ENCODE measurements around the gene PLEKHN1. TPM values are rescaled to one million over a fixed set of nuclear protein-coding genes. Genes with fewer than 3 reads are reported as not detected.

PLEKHN1 gene
- polyA plus RNA-seq, 1 of the 3 experiments (the other 2 are of a cell fraction), result not detected

DNA sequence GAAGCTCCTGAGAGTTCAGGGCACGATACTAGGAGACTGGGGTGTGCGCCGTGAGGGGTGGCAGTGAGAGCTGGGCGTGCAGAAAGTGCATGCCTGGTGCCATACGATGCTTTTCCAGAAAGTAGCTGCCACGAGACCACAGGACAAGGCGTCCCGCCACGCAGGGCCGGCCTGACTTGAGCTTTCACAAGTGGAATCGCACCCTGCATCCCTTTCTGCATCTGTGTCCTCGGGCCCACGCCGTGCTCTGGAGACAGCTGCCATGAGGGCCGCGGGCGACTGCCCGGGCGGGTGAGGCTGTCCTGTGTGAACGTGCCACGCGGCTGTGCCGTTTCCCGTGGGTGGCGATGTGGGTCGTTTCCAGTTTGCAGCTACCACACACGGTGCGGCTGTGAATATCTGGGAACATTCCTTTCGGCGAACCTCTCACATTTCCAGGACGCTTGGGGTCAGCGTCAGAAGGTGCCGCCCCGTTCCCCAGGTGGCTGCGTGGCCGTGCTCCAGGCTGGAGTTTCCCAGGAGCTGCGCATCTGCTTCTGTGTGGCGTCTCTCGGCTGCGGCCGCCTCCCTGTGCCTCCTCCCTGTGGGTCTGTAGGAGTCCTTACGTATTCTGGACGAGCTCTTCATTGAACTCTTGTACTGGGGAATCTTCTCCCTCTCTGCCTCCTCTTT lies 16.6 kb downstream of the PLEKHN1 start:
- TF ChIP-seq MXI1 (IDR thresholded peaks at IDR 0.05; ENCODE audit: low read depth, low read length) (no peak), FOSL2 (IDR thresholded peaks at IDR 0.05; ENCODE audit: borderline replicate concordance, low read depth) (no peak)
- TF ChIP-seq, protein P1, sequence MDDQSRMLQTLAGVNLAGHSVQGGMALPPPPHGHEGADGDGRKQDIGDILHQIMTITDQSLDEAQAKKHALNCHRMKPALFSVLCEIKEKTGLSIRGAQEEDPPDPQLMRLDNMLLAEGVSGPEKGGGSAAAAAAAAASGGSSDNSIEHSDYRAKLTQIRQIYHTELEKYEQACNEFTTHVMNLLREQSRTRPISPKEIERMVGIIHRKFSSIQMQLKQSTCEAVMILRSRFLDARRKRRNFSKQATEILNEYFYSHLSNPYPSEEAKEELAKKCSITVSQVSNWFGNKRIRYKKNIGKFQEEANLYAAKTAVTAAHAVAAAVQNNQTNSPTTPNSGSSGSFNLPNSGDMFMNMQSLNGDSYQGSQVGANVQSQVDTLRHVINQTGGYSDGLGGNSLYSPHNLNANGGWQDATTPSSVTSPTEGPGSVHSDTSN (IDR thresholded peaks at IDR 0.05), result no peak
- Histone ChIP-seq H4K20me1 (ENCODE audit: insufficient read depth) (no peaks in the 10 kb centered on the region), H3K79me2 (ENCODE audit: insufficient read depth) (no peaks in the 10 kb centered on the region), H3K36me3 (replicated peaks in 1 of 2; ENCODE audit: control insufficient read depth in 1 of 2, insufficient read depth in 2 of 2, low read length in 1 of 2) (no peaks in the 10 kb centered on the region), H3K4me3 (ENCODE audit: low read depth in 2 of 2, low read length in 1 of 2) (no peak overlapping the region), H3K9me2 (no peaks in the 10 kb centered on the region), H3K9me3 (no peaks in the 10 kb centered on the region), H3K27ac (ENCODE audit: low read depth in 2 of 2, low read length in 1 of 2) (no peak overlapping the region), H2AFZ (ENCODE audit: low read depth) (no peak overlapping the region), H3K4me2 (no peak overlapping the region), H3K4me1 (ENCODE audit: control insufficient read depth in 1 of 2, insufficient read depth in 2 of 2, low read depth in 1 of 2, low read length in 1 of 2) (peaks cover 0 to 12% of the 10 kb centered on the region in 2 experiments; a peak in 1 of 4 replicates), H3K27me3 (ENCODE audit: insufficient read depth) (peaks cover 21% of the 10 kb centered on the region; the same call in 1 of the 2 replicates), H3K9ac (no peak overlapping the region), H3F3A (replicated peaks; ENCODE audit: insufficient read depth) (no peaks in the 10 kb centered on the region)
- POLR2A ChIA-PET, result interaction anchor here (0.6 kb wide), 1 partner anchor 40 kb away, joined by 3 read pairs; no protein-coding TSS in a partner anchor
- CTCF ChIA-PET, result interaction anchor here (0.6 to 9.1 kb wide), 16 partner anchors 8 to 309 kb away, joined by 3 to 246 read pairs (median 8); partner anchors contain the start of genes HES4 and ISG15
- WGBS (ENCODE audit: low lambda C conversion rate), result 51% methylated on average over 13 of the region's 43 CpGs
- no peak for DNase-seq

DNA sequence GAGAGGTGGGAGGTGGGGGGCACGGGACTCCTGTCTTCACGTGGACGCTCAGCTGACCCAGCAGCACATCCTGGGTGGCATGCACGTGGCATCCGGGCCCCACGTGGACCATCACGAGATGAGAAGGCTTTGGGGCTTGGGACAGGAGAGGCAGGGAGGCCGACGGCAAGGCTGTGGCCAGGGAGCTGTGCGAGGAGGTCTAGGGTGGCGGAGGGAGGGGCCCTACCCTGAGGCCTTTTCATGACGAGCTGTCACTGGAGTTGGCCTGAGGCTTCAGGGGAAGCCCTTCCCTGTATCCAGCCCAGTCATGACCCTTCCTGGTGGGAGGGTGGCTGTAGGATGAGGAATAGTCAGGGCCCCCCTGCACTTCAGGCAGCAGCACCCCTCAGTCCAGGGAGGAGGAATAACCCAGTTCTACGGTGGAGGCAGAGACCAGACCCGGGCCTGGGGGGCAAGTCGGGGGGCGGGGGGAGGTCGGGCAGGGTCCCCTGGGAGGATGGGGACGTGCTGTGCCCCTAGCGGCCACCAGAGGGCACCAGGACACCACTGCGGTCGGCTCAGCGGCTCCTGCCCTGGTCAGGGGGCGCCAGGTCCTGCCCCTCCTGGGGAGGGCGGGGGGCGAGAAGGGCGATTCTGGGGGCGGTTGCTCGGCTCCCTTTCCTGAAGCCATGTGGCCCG lies 17.7 kb downstream of the PLEKHN1 start:
- Histone ChIP-seq H3K79me2 (ENCODE audit: insufficient read depth) (no peaks in the 10 kb centered on the region), H3K27me3 (ENCODE audit: insufficient read depth) (peaks cover 30% of the 10 kb centered on the region; the same call in 1 of the 2 replicates), H3F3A (replicated peaks; ENCODE audit: insufficient read depth) (no peaks in the 10 kb centered on the region), H3K4me2 (peak overlapping the region; percentile 63; the same call in 1 of the 2 replicates), H4K20me1 (ENCODE audit: insufficient read depth) (no peaks in the 10 kb centered on the region), H3K9me2 (no peaks in the 10 kb centered on the region), H2AFZ (ENCODE audit: low read depth) (no peak overlapping the region), H3K4me3 (ENCODE audit: low read depth in 2 of 2, low read length in 1 of 2) (peak overlapping the region in 1 of 2 experiments; percentile 32; a peak in 1 of 4 replicates), H3K9ac (no peak overlapping the region), H3K36me3 (replicated peaks in 1 of 2; ENCODE audit: control insufficient read depth in 1 of 2, insufficient read depth in 2 of 2, low read length in 1 of 2) (no peaks in the 10 kb centered on the region), H3K27ac (ENCODE audit: low read depth in 2 of 2, low read length in 1 of 2) (no peak overlapping the region), H3K9me3 (no peaks in the 10 kb centered on the region), H3K4me1 (ENCODE audit: control insufficient read depth in 1 of 2, insufficient read depth in 2 of 2, low read depth in 1 of 2, low read length in 1 of 2) (peaks cover 0 to 9% of the 10 kb centered on the region in 2 experiments; a peak in 1 of 4 replicates)
- CTCF ChIA-PET, result interaction anchor here (0.6 to 9.1 kb wide), 39 partner anchors 8 to 364 kb away, joined by 3 to 246 read pairs (median 4); partner anchors contain the start of genes AGRN, HES4, ISG15 and KLHL17
- POLR2A ChIA-PET, result no interaction called here
- TF ChIP-seq, protein P2, sequence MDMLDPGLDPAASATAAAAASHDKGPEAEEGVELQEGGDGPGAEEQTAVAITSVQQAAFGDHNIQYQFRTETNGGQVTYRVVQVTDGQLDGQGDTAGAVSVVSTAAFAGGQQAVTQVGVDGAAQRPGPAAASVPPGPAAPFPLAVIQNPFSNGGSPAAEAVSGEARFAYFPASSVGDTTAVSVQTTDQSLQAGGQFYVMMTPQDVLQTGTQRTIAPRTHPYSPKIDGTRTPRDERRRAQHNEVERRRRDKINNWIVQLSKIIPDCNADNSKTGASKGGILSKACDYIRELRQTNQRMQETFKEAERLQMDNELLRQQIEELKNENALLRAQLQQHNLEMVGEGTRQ (IDR thresholded peaks at IDR 0.05; ENCODE audit: borderline replicate concordance, low read depth, low read length), result no peak
- TF ChIP-seq SMC3 (IDR thresholded peaks at IDR 0.05; ENCODE audit: low read depth, low read length), result peak; percentile 56
- TF ChIP-seq EZH2phosphoT487 (IDR thresholded peaks at IDR 0.05; ENCODE audit: borderline replicate concordance, low read depth), result no peak
- TF ChIP-seq, protein P3, sequence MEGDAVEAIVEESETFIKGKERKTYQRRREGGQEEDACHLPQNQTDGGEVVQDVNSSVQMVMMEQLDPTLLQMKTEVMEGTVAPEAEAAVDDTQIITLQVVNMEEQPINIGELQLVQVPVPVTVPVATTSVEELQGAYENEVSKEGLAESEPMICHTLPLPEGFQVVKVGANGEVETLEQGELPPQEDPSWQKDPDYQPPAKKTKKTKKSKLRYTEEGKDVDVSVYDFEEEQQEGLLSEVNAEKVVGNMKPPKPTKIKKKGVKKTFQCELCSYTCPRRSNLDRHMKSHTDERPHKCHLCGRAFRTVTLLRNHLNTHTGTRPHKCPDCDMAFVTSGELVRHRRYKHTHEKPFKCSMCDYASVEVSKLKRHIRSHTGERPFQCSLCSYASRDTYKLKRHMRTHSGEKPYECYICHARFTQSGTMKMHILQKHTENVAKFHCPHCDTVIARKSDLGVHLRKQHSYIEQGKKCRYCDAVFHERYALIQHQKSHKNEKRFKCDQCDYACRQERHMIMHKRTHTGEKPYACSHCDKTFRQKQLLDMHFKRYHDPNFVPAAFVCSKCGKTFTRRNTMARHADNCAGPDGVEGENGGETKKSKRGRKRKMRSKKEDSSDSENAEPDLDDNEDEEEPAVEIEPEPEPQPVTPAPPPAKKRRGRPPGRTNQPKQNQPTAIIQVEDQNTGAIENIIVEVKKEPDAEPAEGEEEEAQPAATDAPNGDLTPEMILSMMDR (IDR thresholded peaks at IDR 0.05), result peak; percentile 76
- no peak for TF ChIP-seq SIN3A (IDR thresholded peaks at IDR 0.05; ENCODE audit: borderline replicate concordance, low read depth, low read length)
- TF ChIP-seq, protein P4, sequence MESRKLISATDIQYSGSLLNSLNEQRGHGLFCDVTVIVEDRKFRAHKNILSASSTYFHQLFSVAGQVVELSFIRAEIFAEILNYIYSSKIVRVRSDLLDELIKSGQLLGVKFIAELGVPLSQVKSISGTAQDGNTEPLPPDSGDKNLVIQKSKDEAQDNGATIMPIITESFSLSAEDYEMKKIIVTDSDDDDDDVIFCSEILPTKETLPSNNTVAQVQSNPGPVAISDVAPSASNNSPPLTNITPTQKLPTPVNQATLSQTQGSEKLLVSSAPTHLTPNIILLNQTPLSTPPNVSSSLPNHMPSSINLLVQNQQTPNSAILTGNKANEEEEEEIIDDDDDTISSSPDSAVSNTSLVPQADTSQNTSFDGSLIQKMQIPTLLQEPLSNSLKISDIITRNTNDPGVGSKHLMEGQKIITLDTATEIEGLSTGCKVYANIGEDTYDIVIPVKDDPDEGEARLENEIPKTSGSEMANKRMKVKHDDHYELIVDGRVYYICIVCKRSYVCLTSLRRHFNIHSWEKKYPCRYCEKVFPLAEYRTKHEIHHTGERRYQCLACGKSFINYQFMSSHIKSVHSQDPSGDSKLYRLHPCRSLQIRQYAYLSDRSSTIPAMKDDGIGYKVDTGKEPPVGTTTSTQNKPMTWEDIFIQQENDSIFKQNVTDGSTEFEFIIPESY (IDR thresholded peaks at IDR 0.05; ENCODE audit: borderline replicate concordance, low read depth), result no peak
- no peak for TF ChIP-seq FOXJ3 (CRISPR knock-in tag; IDR thresholded peaks at IDR 0.05)
- no peak for TF ChIP-seq GABPA (IDR thresholded peaks at IDR 0.05; ENCODE audit: low read depth)
- peak; percentile 71 for TF ChIP-seq RAD21 (IDR thresholded peaks at IDR 0.05; ENCODE audit: low read length)
- TF ChIP-seq YY1 (IDR thresholded peaks at IDR 0.05; ENCODE audit: low read depth), result no peak
- TF ChIP-seq, protein P1 (IDR thresholded peaks at IDR 0.05), result no peak
- TF ChIP-seq CHD2 (IDR thresholded peaks at IDR 0.05; ENCODE audit: low read length, partially characterized antibody), result no peak
- no peak for TF ChIP-seq ELF1 (IDR thresholded peaks at IDR 0.05)
- DNase-seq, result peak; percentile 92
- 12% methylated on average over 5 of the region's 29 CpGs for WGBS (ENCODE audit: low lambda C conversion rate)

Measured in SK-N-SH (cell line).